ENCODE results near the gene ALX4. TPM values are rescaled to one million over a fixed set of nuclear protein-coding genes. Genes with fewer than 3 reads are reported as not detected.

Gene ALX4
- polyA plus RNA-seq, 1 experiment = not detected

- CTCF ChIA-PET = interaction anchor here (0.5 kb wide), 1 partner anchor 208 kb away, joined by 3 read pairs; no protein-coding TSS in a partner anchor
- TF ChIP-seq, protein P1, sequence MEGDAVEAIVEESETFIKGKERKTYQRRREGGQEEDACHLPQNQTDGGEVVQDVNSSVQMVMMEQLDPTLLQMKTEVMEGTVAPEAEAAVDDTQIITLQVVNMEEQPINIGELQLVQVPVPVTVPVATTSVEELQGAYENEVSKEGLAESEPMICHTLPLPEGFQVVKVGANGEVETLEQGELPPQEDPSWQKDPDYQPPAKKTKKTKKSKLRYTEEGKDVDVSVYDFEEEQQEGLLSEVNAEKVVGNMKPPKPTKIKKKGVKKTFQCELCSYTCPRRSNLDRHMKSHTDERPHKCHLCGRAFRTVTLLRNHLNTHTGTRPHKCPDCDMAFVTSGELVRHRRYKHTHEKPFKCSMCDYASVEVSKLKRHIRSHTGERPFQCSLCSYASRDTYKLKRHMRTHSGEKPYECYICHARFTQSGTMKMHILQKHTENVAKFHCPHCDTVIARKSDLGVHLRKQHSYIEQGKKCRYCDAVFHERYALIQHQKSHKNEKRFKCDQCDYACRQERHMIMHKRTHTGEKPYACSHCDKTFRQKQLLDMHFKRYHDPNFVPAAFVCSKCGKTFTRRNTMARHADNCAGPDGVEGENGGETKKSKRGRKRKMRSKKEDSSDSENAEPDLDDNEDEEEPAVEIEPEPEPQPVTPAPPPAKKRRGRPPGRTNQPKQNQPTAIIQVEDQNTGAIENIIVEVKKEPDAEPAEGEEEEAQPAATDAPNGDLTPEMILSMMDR (IDR thresholded peaks at IDR 0.05; ENCODE audit: low read depth, low read length) = no peak
- H3K27me3 ChIP-seq (ENCODE audit: control insufficient read depth, insufficient read depth, low read length) = peaks cover 39% of the 10 kb centered on the region
- no peak overlapping the region for H3K27ac ChIP-seq (ENCODE audit: low read depth, low read length)
- no peak overlapping the region for H3K4me3 ChIP-seq (ENCODE audit: low read depth, low read length)
- DNase-seq (ENCODE audit: low read depth, low spot score) = no peak
- H3K9me3 ChIP-seq (ENCODE audit: control insufficient read depth, insufficient read depth, low read length) = no peaks in the 10 kb centered on the region
- POLR2A ChIA-PET = no interaction called here
Measured at GRCh38 chr11:44347538-44347937, 37.6 kb upstream of the ALX4 start.

DNA sequence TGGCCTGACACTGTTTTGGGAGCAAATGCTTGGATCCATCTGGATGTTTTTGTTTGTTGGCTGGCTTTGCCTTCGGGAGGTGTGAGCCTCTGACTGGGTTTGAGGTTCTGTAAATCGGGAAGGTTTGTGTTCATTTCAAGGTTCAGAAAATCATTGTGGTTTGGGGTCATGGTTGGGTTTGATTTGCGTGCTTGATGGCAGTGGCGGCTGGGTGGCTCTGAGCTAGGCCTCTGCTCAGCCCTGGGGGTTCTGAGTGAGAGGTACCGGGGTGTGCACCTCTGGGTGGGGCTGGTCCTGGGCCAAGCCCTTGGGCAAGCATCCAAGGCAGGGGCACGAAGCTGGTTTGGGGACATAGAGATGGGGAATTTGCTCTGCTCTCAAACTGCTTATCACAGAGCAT lies 37.0 kb upstream of the ALX4 start:
- DNase-seq (ENCODE audit: low read depth, low spot score) = no peak
- TF ChIP-seq, protein P1 (IDR thresholded peaks at IDR 0.05; ENCODE audit: low read depth, low read length) = no peak
- POLR2A ChIA-PET = no interaction called here
- H3K27me3 ChIP-seq (ENCODE audit: control insufficient read depth, insufficient read depth, low read length) = peaks cover 36% of the 10 kb centered on the region
- no peaks in the 10 kb centered on the region for H3K9me3 ChIP-seq (ENCODE audit: control insufficient read depth, insufficient read depth, low read length)
- no peak overlapping the region for H3K4me3 ChIP-seq (ENCODE audit: low read depth, low read length)
- H3K27ac ChIP-seq (ENCODE audit: low read depth, low read length) = no peak overlapping the region
- CTCF ChIA-PET = interaction anchor here (0.5 kb wide), 2 partner anchors 208 to 227 kb away, joined by 3 to 5 read pairs; no protein-coding TSS in a partner anchor

DNA sequence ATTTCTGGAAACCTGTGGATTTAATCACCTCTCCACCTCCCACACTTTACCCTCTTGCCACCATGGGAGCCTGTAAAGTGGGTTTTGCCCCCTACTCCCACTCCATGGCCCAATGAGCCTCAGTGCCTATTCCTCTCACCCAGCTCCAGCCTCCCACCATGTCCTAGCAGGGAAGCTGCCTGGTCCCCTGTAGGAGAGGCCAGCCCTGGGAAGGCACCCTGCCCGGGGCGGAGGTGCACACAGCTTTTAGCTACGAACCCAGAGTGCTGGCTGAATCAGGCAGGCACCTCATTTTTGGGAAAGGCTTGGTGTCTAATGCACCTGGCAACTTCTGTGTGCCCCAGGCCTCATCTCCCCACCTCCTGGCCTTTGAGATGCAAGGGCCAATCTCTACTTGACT lies 35.8 kb upstream of the ALX4 start:
- H3K27me3 ChIP-seq (ENCODE audit: control insufficient read depth, insufficient read depth, low read length) = peaks cover 35% of the 10 kb centered on the region
- TF ChIP-seq, protein P1 (IDR thresholded peaks at IDR 0.05; ENCODE audit: low read depth, low read length) = no peak
- no peak overlapping the region for H3K27ac ChIP-seq (ENCODE audit: low read depth, low read length)
- H3K9me3 ChIP-seq (ENCODE audit: control insufficient read depth, insufficient read depth, low read length) = no peaks in the 10 kb centered on the region
- DNase-seq (ENCODE audit: low read depth, low spot score) = no peak
- CTCF ChIA-PET = no interaction called here
- H3K4me3 ChIP-seq (ENCODE audit: low read depth, low read length) = no peak overlapping the region
- POLR2A ChIA-PET = no interaction called here

- no peak for DNase-seq (ENCODE audit: low read depth, low spot score)
- H3K9me3 ChIP-seq (ENCODE audit: control insufficient read depth, insufficient read depth, low read length) = no peaks in the 10 kb centered on the region
- POLR2A ChIA-PET = no interaction called here
- TF ChIP-seq, protein P1 (IDR thresholded peaks at IDR 0.05; ENCODE audit: low read depth, low read length) = no peak
- no peak overlapping the region for H3K4me3 ChIP-seq (ENCODE audit: low read depth, low read length)
- peaks cover 40% of the 10 kb centered on the region for H3K27me3 ChIP-seq (ENCODE audit: control insufficient read depth, insufficient read depth, low read length)
- no peak overlapping the region for H3K27ac ChIP-seq (ENCODE audit: low read depth, low read length)
- CTCF ChIA-PET = no interaction called here
Measured at GRCh38 chr11:44344921-44345320, 35.0 kb upstream of the ALX4 start.

GRCh38 chr11:44344423-44344820 lies 34.5 kb upstream of the ALX4 start:
- Histone ChIP-seq H3K4me3 (ENCODE audit: low read depth, low read length) (no peak overlapping the region), H3K9me3 (ENCODE audit: control insufficient read depth, insufficient read depth, low read length) (no peaks in the 10 kb centered on the region), H3K27me3 (ENCODE audit: control insufficient read depth, insufficient read depth, low read length) (peaks cover 45% of the 10 kb centered on the region), H3K27ac (ENCODE audit: low read depth, low read length) (no peak overlapping the region)
- TF ChIP-seq, protein P1 (IDR thresholded peaks at IDR 0.05; ENCODE audit: low read depth, low read length) = no peak
- CTCF ChIA-PET = no interaction called here
- POLR2A ChIA-PET = no interaction called here
- no peak for DNase-seq (ENCODE audit: low read depth, low spot score)
